Liver (tissue), 9 donors: ENCODE data around the gene SOCS4. TPM values are rescaled to one million over a fixed set of nuclear protein-coding genes. Genes with fewer than 3 reads are reported as not detected.

Source experiments
- DNase-seq: peaks from one replicate; pipeline ENCODE4 v3.0.0-alpha.2; 2017; ENCODE audit warnings: low spot score
- H3K27ac ChIP-seq, 2 donors: one replicate each; pipeline ENCODE4 v1.7.0; 2013; ENCODE audit warnings: inconsistent platforms in 2 of 2, low read length in 2 of 2, control low read depth in 1 of 2, low read depth in 1 of 2, mild to moderate bottlenecking in 1 of 2
- H3K27me3 ChIP-seq, 4 donors: one replicate each; pipeline versions ENCODE4 v1.6.1 to v1.7.0; 2013; ENCODE audit warnings: low read length in 3 of 4, inconsistent platforms in 1 of 4, mild to moderate bottlenecking in 1 of 4, moderate library complexity in 1 of 4; ENCODE audit not compliant: control insufficient read depth in 4 of 4, insufficient read depth in 4 of 4
- H3K36me3 ChIP-seq, 4 donors: one replicate each; pipeline versions ENCODE4 v1.6.1 to v1.7.0; 2013; ENCODE audit warnings: low read length in 3 of 4, mild to moderate bottlenecking in 3 of 4, low read depth in 1 of 4, moderate library complexity in 1 of 4; ENCODE audit not compliant: control insufficient read depth in 4 of 4, insufficient read depth in 3 of 4
- H3K4me1 ChIP-seq, 4 donors: one replicate each; pipeline versions ENCODE4 v1.6.1 to v1.7.0; 2013; ENCODE audit warnings: low read length in 3 of 4, mild to moderate bottlenecking in 3 of 4, moderate library complexity in 1 of 4; ENCODE audit not compliant: control insufficient read depth in 4 of 4, insufficient read depth in 4 of 4
- H3K4me3 ChIP-seq, 3 donors: one replicate each; pipeline versions ENCODE4 v1.6.1 to v1.7.0; 2013; ENCODE audit warnings: low read length in 3 of 3, control low read depth in 1 of 3, low read depth in 1 of 3, mild to moderate bottlenecking in 1 of 3
- H3K9ac ChIP-seq, 2 donors: one replicate each; pipeline ENCODE4 v1.7.0; 2013; ENCODE audit warnings: low read length in 2 of 2, mild to moderate bottlenecking in 2 of 2, moderate library complexity in 2 of 2, control low read depth in 1 of 2, low read depth in 1 of 2
- H3K9me3 ChIP-seq, 4 donors: one replicate each; pipeline versions ENCODE4 v1.6.1 to v1.7.0; 2013; ENCODE audit warnings: low read length in 3 of 4; ENCODE audit not compliant: control insufficient read depth in 4 of 4
- FOXA1 ChIP-seq: IDR thresholded peaks from 2 replicates; pipeline ENCODE4 v1.6.1; 2016; ENCODE audit warnings: antibody characterized with exemption
- FOXA2 ChIP-seq: IDR thresholded peaks from 2 replicates; pipeline ENCODE4 v1.6.1; 2016; ENCODE audit warnings: antibody characterized with exemption
- GABPA ChIP-seq, 2 donors: IDR thresholded peaks in 1 of 2; conservative IDR thresholded peaks in 1 of 2; 2 replicates each; pipeline ENCODE4 v1.6.1; 2016; ENCODE audit warnings: antibody characterized with exemption in 2 of 2, mild to moderate bottlenecking in 1 of 2, moderate library complexity in 1 of 2
- HNF4A ChIP-seq, 2 donors: conservative IDR thresholded peaks; 2 replicates each; pipeline ENCODE4 v1.6.1; 2016; ENCODE audit warnings: antibody characterized with exemption in 2 of 2, mild to moderate bottlenecking in 2 of 2
- HNF4G ChIP-seq: IDR thresholded peaks from 2 replicates; pipeline ENCODE4 v1.6.1; 2016; ENCODE audit warnings: antibody characterized with exemption
- JUND ChIP-seq, 2 donors: IDR thresholded peaks; 2 replicates each; pipeline ENCODE4 v1.6.1; 2016; ENCODE audit warnings: antibody characterized with exemption in 2 of 2
- NR2F2 ChIP-seq: IDR thresholded peaks from 2 replicates; pipeline ENCODE4 v1.6.1; 2016; ENCODE audit warnings: antibody characterized with exemption
- RAD21 ChIP-seq, 2 donors: IDR thresholded peaks; 2 replicates each; pipeline ENCODE4 v1.6.1; 2016; ENCODE audit warnings: antibody characterized with exemption in 2 of 2, mild to moderate bottlenecking in 2 of 2
- REST ChIP-seq: IDR thresholded peaks from 2 replicates; pipeline ENCODE4 v1.6.1; 2016; ENCODE audit warnings: antibody characterized with exemption, mild to moderate bottlenecking
- RXRA ChIP-seq, 2 donors: IDR thresholded peaks; 2 replicates each; pipeline ENCODE4 v1.6.1; 2017 to 2018; ENCODE audit warnings: antibody characterized with exemption in 2 of 2, mild to moderate bottlenecking in 1 of 2
- SP1 ChIP-seq: IDR thresholded peaks from 2 replicates; pipeline ENCODE4 v1.6.1; 2018; ENCODE audit warnings: antibody characterized with exemption, mild to moderate bottlenecking
- TAF1 ChIP-seq: conservative IDR thresholded peaks from 2 replicates; pipeline ENCODE4 v1.6.1; 2016; ENCODE audit warnings: antibody characterized with exemption, mild to moderate bottlenecking
- YY1 ChIP-seq: IDR thresholded peaks from 2 replicates; pipeline ENCODE4 v1.6.1; 2016; ENCODE audit warnings: antibody characterized with exemption, mild to moderate bottlenecking
- ZBTB33 ChIP-seq: IDR thresholded peaks from 2 replicates; pipeline ENCODE4 v1.6.1; 2016; ENCODE audit warnings: antibody characterized with exemption
- WGBS: extraction: QIAGEN DNeasy Blood & Tissue Kit; methylation state at CpG from one replicate; pipeline ENCODE4 v1.1.7; 2013; 5-methylcytosine and 5-hydroxymethylcytosine counted together
- polyA plus RNA-seq, 2 donors: library from polyadenylated mRNA; stranded (reverse) in 1 of 2; unstranded in 1 of 2; fragments of 200-250 nt in 1 of 2; fragments of >200 nt in 1 of 2; fragmentation: Nextera tagmentation in 1 of 2; extraction: Ambion mirVana in 1 of 2; gene quantifications; one replicate each; pipeline versions ENCODE4 v1.2.1 to v1.2.3, GENCODE V29; 2013 to 2015
- total RNA-seq, 2 donors: library from RNA; depleted of rRNA; stranded (reverse); fragments of >200 nt; gene quantifications; one replicate each; pipeline ENCODE4 v1.2.3, GENCODE V29; 2014
- TF ChIP-seq, protein P1 (sequence below): IDR thresholded peaks from 2 replicates; pipeline ENCODE4 v1.6.1; 2016; ENCODE audit warnings: antibody characterized with exemption
- TF ChIP-seq, protein P2 (sequence below): fragments of 150-350 bp; IDR thresholded peaks from 2 replicates; pipeline ENCODE4 v1.5.1; 2017; ENCODE audit warnings: improper control_type of control experiment, low read depth, low read length; ENCODE audit not compliant: missing input control
- TF ChIP-seq, protein P3 (sequence below): IDR thresholded peaks from 2 replicates; pipeline ENCODE4 v1.6.1; 2016; ENCODE audit warnings: antibody characterized with exemption
- donor health status: healthy.
- donor health status: healthy.
- donor health status: healthy.
- donor health status: healthy.
- donor health status: healthy.

Gene SOCS4
- total and polyA plus RNA-seq, 4 donors: 2.2 to 7.4 (median 6.0) TPM

- H3K4me1 ChIP-seq: peaks cover 0 to 8% (median 4%) of the 10 kb centered on the region in 4 donors
- WGBS: 92% methylated on average over 3 of the region's 3 CpGs
- TF ChIP-seq TAF1 (no peak), FOXA2 (no peak), YY1 (no peak), REST (no peak)
- no peak overlapping the region for H3K27ac ChIP-seq
- H3K9ac ChIP-seq: no peak overlapping the region
- no peaks in the 10 kb centered on the region for H3K36me3 ChIP-seq
- DNase-seq: no peak
- H3K4me3 ChIP-seq: no peak overlapping the region
- H3K9me3 ChIP-seq: no peaks in the 10 kb centered on the region
- H3K27me3 ChIP-seq: no peaks in the 10 kb centered on the region
Observed at GRCh38 chr14:54979039-54979438, 48.0 kb upstream of the SOCS4 start.

- no peak for DNase-seq
- Histone ChIP-seq H3K4me3 (no peak overlapping the region), H3K27ac (no peak overlapping the region), H3K4me1 (no peaks in the 10 kb centered on the region), H3K36me3 (no peaks in the 10 kb centered on the region), H3K27me3 (no peaks in the 10 kb centered on the region), H3K9ac (no peak overlapping the region), H3K9me3 (no peaks in the 10 kb centered on the region)
- 74% methylated on average over 6 of the region's 6 CpGs for WGBS
- TF ChIP-seq RAD21 (IDR thresholded peaks at IDR 0.05) (peak; percentile 28 to 32), JUND (IDR thresholded peaks at IDR 0.05) (no peak)
Observed at GRCh38 chr14:54981698-54982097, 45.3 kb upstream of the SOCS4 start.

DNA sequence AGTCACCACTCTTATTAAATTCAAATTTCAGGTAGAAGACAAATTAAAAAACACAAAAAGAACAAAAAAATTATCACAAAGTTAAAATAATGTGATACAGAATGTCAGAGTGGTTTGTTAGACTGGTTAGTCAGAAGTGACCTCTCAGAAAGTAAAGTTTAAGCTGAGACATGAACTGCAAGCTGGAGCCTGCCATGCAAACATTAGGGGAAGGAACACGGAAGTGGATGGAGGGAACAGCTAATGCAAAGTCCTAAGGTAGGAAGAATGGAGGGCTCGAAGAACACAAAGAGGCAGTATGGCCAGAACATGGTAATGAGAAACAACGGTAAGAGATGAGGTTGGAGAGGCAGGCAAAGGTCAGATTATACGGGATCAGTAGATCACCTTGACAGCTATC is 41.9 kb upstream of the SOCS4 start:
- no peaks in the 10 kb centered on the region for H3K4me1 ChIP-seq
- H3K9ac ChIP-seq: no peak overlapping the region
- no peak for DNase-seq
- H3K27me3 ChIP-seq: no peaks in the 10 kb centered on the region
- TF ChIP-seq REST: no peak
- TF ChIP-seq ZBTB33: no peak
- TF ChIP-seq JUND (IDR thresholded peaks at IDR 0.05): no peak
- TF ChIP-seq, protein P1, sequence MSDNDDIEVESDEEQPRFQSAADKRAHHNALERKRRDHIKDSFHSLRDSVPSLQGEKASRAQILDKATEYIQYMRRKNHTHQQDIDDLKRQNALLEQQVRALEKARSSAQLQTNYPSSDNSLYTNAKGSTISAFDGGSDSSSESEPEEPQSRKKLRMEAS: no peak
- TF ChIP-seq, protein P2, sequence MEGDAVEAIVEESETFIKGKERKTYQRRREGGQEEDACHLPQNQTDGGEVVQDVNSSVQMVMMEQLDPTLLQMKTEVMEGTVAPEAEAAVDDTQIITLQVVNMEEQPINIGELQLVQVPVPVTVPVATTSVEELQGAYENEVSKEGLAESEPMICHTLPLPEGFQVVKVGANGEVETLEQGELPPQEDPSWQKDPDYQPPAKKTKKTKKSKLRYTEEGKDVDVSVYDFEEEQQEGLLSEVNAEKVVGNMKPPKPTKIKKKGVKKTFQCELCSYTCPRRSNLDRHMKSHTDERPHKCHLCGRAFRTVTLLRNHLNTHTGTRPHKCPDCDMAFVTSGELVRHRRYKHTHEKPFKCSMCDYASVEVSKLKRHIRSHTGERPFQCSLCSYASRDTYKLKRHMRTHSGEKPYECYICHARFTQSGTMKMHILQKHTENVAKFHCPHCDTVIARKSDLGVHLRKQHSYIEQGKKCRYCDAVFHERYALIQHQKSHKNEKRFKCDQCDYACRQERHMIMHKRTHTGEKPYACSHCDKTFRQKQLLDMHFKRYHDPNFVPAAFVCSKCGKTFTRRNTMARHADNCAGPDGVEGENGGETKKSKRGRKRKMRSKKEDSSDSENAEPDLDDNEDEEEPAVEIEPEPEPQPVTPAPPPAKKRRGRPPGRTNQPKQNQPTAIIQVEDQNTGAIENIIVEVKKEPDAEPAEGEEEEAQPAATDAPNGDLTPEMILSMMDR: no peak
- TF ChIP-seq GABPA (IDR thresholded peaks at IDR 0.05 in 1 of 2, conservative IDR thresholded peaks at IDR 0.05 in 1 of 2): no peak
- TF ChIP-seq TAF1: no peak
- no peak for TF ChIP-seq YY1
- TF ChIP-seq RXRA (IDR thresholded peaks at IDR 0.05): no peak
- no peak for TF ChIP-seq FOXA1
- TF ChIP-seq, protein P3, sequence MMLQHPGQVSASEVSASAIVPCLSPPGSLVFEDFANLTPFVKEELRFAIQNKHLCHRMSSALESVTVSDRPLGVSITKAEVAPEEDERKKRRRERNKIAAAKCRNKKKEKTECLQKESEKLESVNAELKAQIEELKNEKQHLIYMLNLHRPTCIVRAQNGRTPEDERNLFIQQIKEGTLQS: no peak
- TF ChIP-seq NR2F2: no peak
- TF ChIP-seq SP1: no peak
- no peak for TF ChIP-seq FOXA2
- no peak for TF ChIP-seq HNF4G
- no peak for TF ChIP-seq HNF4A (conservative IDR thresholded peaks at IDR 0.05)
- no peak for TF ChIP-seq RAD21 (IDR thresholded peaks at IDR 0.05)
- no peak overlapping the region for H3K27ac ChIP-seq
- H3K4me3 ChIP-seq: no peak overlapping the region
- no peaks in the 10 kb centered on the region for H3K9me3 ChIP-seq
- no peaks in the 10 kb centered on the region for H3K36me3 ChIP-seq
- 84% methylated on average over 4 of the region's 4 CpGs for WGBS
